Activated naive CD4-positive, alpha-beta T cell treated with anti-CD3 and anti-CD28 coated beads for 36 hours (primary cell): ENCODE results near the gene HIGD2B. TPM values are rescaled to one million over a fixed set of nuclear protein-coding genes. Genes with fewer than 3 reads are reported as not detected.
"Not testable (repeated sequence)": the region's sequence is repeated elsewhere in the genome, so short reads cannot be mapped to it uniquely, and the experiment has no call there.

Source experiments
- CTCF ChIA-PET: fragments of 350-600 bp; sonication (Branson Sonifier 250); formaldehyde crosslinking; loops from one replicate; lab custom pipeline; 2021; ENCODE audit warnings: antibody characterized with exemption; lab: Charles Lee
- DNase-seq: peaks from one replicate; pipeline ENCODE4 v3.0.0-alpha.2; 2020
- H3K27ac Mint-ChIP-seq: one replicate; pipeline ENCODE4 v1.8.0; 2021; ENCODE audit warnings: mild to moderate bottlenecking, mixed read lengths
- H3K27me3 Mint-ChIP-seq: one replicate; pipeline ENCODE4 v1.8.0; 2021; ENCODE audit warnings: low read depth, mixed read lengths
- H3K36me3 Mint-ChIP-seq: one replicate; pipeline ENCODE4 v1.8.0; 2021; ENCODE audit warnings: low read depth, mixed read lengths
- H3K4me1 Mint-ChIP-seq: one replicate; pipeline ENCODE4 v1.8.0; 2021; ENCODE audit warnings: low read depth, mixed read lengths
- H3K4me3 Mint-ChIP-seq: one replicate; pipeline ENCODE4 v1.8.0; 2021; ENCODE audit warnings: mild to moderate bottlenecking, moderate library complexity, mixed read lengths
- H3K9me3 Mint-ChIP-seq: one replicate; pipeline ENCODE4 v1.8.0; 2021; ENCODE audit warnings: mixed read lengths
- intact Hi-C: fragments of 100-400 bp; cut with micrococcal nuclease; formaldehyde crosslinking; loops from one replicate; pipeline ENCODE4 v1.15.1; 2023
- total RNA-seq, 2 experiments: library from RNA; stranded (reverse); gene quantifications; one replicate each; pipeline ENCODE4 v1.2.3, GENCODE V29; 2021

HIGD2B gene
- total RNA-seq, 2 experiments from 2014 or later: 0.19 to 0.27 TPM

GRCh38 chr15:72629068-72629570 lies 56.9 kb downstream of the HIGD2B start:
- not testable (repeated sequence) for H3K9me3 Mint-ChIP-seq, DNase-seq

GRCh38 chr15:72628249-72629067 lies 57.5 kb downstream of the HIGD2B start:
- H3K4me1 Mint-ChIP-seq, H3K27ac Mint-ChIP-seq, intact Hi-C loops, H3K4me3 Mint-ChIP-seq, H3K9me3 Mint-ChIP-seq, H3K27me3 Mint-ChIP-seq, CTCF ChIA-PET, H3K36me3 Mint-ChIP-seq: not testable (repeated sequence)
- DNase-seq: peak; percentile 10

More at GRCh38 chr15:72629068-72629570, 56.9 kb downstream of the HIGD2B start:
- intact Hi-C loops, CTCF ChIA-PET, H3K4me3 Mint-ChIP-seq, H3K36me3 Mint-ChIP-seq, H3K4me1 Mint-ChIP-seq, H3K27me3 Mint-ChIP-seq, H3K27ac Mint-ChIP-seq: not testable (repeated sequence)

GRCh38 chr15:72626153-72626552 lies 59.8 kb downstream of the HIGD2B start:
- H3K27me3 Mint-ChIP-seq, intact Hi-C loops, H3K36me3 Mint-ChIP-seq, H3K4me1 Mint-ChIP-seq, DNase-seq, H3K9me3 Mint-ChIP-seq, H3K4me3 Mint-ChIP-seq, H3K27ac Mint-ChIP-seq: not testable (repeated sequence)
- CTCF ChIA-PET: interaction anchor here (0.6 kb wide), 1 partner anchor 250 kb away, joined by 4 read pairs; no protein-coding TSS in a partner anchor

Other genes starting within 250 kb of the HIGD2B start
- gene ARIH1, start 211.9 kb downstream of the HIGD2B start, total RNA-seq: 100 to 1,000 TPM; 174 to 183 TPM
- gene GOLGA6B, start 31.5 kb downstream of the HIGD2B start, total RNA-seq: not detected
- gene BBS4, start within 50 bp of the HIGD2B start, total RNA-seq: 10 to 100 TPM; 16.3 to 17.4 TPM
- 10 to 100 TPM; 41.4 to 43.6 TPM for gene ADPGK, start 97.6 kb upstream of the HIGD2B start, total RNA-seq